ENCODE measurements around the gene PERM1. TPM values are rescaled to one million over a fixed set of nuclear protein-coding genes. Genes with fewer than 3 reads are reported as not detected.

Gene PERM1
- polyA plus RNA-seq, 1 donor (not counting 4 experiments of a cell fraction or from before 2014, with no cell fraction given), result not detected

- DNase-seq (ENCODE audit: low read depth, low spot score) (no peak), FAIRE-seq (no peak)
- H3K9me3 ChIP-seq (ENCODE audit: control insufficient read depth, low read depth, low read length), result no peaks in the 10 kb centered on the region
- dilution Hi-C loops (cut with MboI; ENCODE audit: extremely low pct_ligation_motif_present, low sequenced_read_pairs), result no loop called here
- no peak overlapping the region for H3K4me3 ChIP-seq (ENCODE audit: control insufficient read depth in 2 of 3, extremely low read depth in 1 of 3, insufficient read depth in 2 of 3, low read depth in 1 of 3, low read length in 3 of 3)
- H2AFZ ChIP-seq (ENCODE audit: control insufficient read depth, low read length), result no peak overlapping the region
- no peak for TF ChIP-seq EZH2 (IDR thresholded peaks at IDR 0.05; ENCODE audit: low read length)
- TF ChIP-seq, protein P1, sequence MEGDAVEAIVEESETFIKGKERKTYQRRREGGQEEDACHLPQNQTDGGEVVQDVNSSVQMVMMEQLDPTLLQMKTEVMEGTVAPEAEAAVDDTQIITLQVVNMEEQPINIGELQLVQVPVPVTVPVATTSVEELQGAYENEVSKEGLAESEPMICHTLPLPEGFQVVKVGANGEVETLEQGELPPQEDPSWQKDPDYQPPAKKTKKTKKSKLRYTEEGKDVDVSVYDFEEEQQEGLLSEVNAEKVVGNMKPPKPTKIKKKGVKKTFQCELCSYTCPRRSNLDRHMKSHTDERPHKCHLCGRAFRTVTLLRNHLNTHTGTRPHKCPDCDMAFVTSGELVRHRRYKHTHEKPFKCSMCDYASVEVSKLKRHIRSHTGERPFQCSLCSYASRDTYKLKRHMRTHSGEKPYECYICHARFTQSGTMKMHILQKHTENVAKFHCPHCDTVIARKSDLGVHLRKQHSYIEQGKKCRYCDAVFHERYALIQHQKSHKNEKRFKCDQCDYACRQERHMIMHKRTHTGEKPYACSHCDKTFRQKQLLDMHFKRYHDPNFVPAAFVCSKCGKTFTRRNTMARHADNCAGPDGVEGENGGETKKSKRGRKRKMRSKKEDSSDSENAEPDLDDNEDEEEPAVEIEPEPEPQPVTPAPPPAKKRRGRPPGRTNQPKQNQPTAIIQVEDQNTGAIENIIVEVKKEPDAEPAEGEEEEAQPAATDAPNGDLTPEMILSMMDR (optimal IDR thresholded peaks at IDR 0.05 in 1 of 3, IDR thresholded peaks at IDR 0.05 in 1 of 3, conservative IDR thresholded peaks at IDR 0.05 in 1 of 3; ENCODE audit: extremely low read depth in 1 of 3, insufficient read depth in 2 of 3, low read length in 3 of 3), result no peak
- peaks cover 47% of the 10 kb centered on the region for H3K27me3 ChIP-seq (ENCODE audit: control insufficient read depth, extremely low read depth, insufficient read depth, low read length)
- H3K79me2 ChIP-seq (ENCODE audit: control insufficient read depth, insufficient read depth, low read length), result no peaks in the 10 kb centered on the region
- H3K36me3 ChIP-seq (ENCODE audit: control insufficient read depth in 2 of 2, extremely low read depth in 1 of 2, insufficient read depth in 2 of 2, low read length in 2 of 2), result peaks cover 16 to 26% of the 10 kb centered on the region in 2 experiments
- H3K4me1 ChIP-seq (ENCODE audit: control insufficient read depth, extremely low read depth, insufficient read depth, low read length), result peaks cover 11% of the 10 kb centered on the region
- H4K20me1 ChIP-seq (ENCODE audit: control insufficient read depth, extremely low read depth, insufficient read depth, low read length), result no peaks in the 10 kb centered on the region
- no peak overlapping the region for H3K4me2 ChIP-seq (ENCODE audit: control insufficient read depth, extremely low read depth, insufficient read depth, low read depth, low read length)
- no peak overlapping the region for H3K9ac ChIP-seq (ENCODE audit: control insufficient read depth, extremely low read depth, insufficient read depth, low read length)
- no peaks in the 10 kb centered on the region for H3K9me1 ChIP-seq (ENCODE audit: control insufficient read depth, extremely low read depth, insufficient read depth, low read length)
- no peak overlapping the region for H3K27ac ChIP-seq (ENCODE audit: control insufficient read depth, insufficient read depth, low read length)
Measured at GRCh38 chr1:943545-944340, 38.1 kb downstream of the PERM1 start.

DNA sequence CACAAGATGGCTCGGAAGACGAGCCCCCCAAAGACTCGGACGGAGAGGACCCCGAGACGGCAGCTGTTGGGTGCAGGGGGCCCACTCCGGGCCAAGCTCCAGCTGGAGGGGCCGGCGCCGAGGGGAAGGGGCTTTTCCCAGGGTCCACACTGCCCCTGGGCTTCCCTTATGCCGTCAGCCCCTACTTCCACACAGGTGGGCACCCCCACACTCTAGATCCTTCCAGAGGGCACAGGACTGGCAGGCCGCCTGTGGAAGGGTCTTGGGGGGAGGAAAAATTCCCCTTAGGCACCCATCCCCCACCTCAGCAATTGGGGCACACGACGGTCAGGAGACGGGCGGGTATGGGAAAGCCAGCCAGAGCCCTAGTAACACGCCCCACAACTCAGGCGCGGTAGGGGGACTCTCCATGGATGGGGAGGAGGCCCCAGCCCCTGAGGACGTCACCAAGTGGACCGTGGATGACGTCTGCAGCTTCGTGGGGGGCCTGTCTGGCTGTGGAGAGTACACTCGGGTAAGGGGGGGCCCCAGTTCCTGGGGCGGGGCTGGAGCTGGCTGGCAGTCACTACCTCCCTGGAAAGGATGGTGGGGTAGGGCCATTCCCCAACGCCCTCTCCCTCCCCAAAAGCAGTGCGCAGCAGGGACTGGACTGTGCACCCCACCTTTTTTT lies 38.9 kb downstream of the PERM1 start:
- H3K79me2 ChIP-seq (ENCODE audit: control insufficient read depth, insufficient read depth, low read length), result no peaks in the 10 kb centered on the region
- dilution Hi-C loops (cut with MboI; ENCODE audit: extremely low pct_ligation_motif_present, low sequenced_read_pairs), result no loop called here
- peaks cover 53% of the 10 kb centered on the region for H3K27me3 ChIP-seq (ENCODE audit: control insufficient read depth, extremely low read depth, insufficient read depth, low read length)
- DNase-seq (ENCODE audit: low read depth, low spot score) (no peak), FAIRE-seq (no peak)
- no peak overlapping the region for H3K9ac ChIP-seq (ENCODE audit: control insufficient read depth, extremely low read depth, insufficient read depth, low read length)
- H3K27ac ChIP-seq (ENCODE audit: control insufficient read depth, insufficient read depth, low read length), result no peak overlapping the region
- no peaks in the 10 kb centered on the region for H3K9me1 ChIP-seq (ENCODE audit: control insufficient read depth, extremely low read depth, insufficient read depth, low read length)
- H3K4me1 ChIP-seq (ENCODE audit: control insufficient read depth, extremely low read depth, insufficient read depth, low read length), result peaks cover 11% of the 10 kb centered on the region
- no peak overlapping the region for H3K4me2 ChIP-seq (ENCODE audit: control insufficient read depth, extremely low read depth, insufficient read depth, low read depth, low read length)
- peaks cover 12 to 19% of the 10 kb centered on the region in 2 experiments for H3K36me3 ChIP-seq (ENCODE audit: control insufficient read depth in 2 of 2, extremely low read depth in 1 of 2, insufficient read depth in 2 of 2, low read length in 2 of 2)
- no peak overlapping the region for H3K4me3 ChIP-seq (ENCODE audit: control insufficient read depth in 2 of 3, extremely low read depth in 1 of 3, insufficient read depth in 2 of 3, low read depth in 1 of 3, low read length in 3 of 3)
- H3K9me3 ChIP-seq (ENCODE audit: control insufficient read depth, low read depth, low read length), result no peaks in the 10 kb centered on the region
- peak; percentile 84 for TF ChIP-seq EZH2 (IDR thresholded peaks at IDR 0.05; ENCODE audit: low read length)
- TF ChIP-seq, protein P1 (optimal IDR thresholded peaks at IDR 0.05 in 1 of 3, IDR thresholded peaks at IDR 0.05 in 1 of 3, conservative IDR thresholded peaks at IDR 0.05 in 1 of 3; ENCODE audit: extremely low read depth in 1 of 3, insufficient read depth in 2 of 3, low read length in 3 of 3), result no peak
- H4K20me1 ChIP-seq (ENCODE audit: control insufficient read depth, extremely low read depth, insufficient read depth, low read length), result no peaks in the 10 kb centered on the region
- no peak overlapping the region for H2AFZ ChIP-seq (ENCODE audit: control insufficient read depth, low read length)

Measured in keratinocyte (primary cell).